Measurements from ENCODE around the gene SEMA4C.

The SEMA4C gene

GRCh38 chr2:96906729-96907114, 36.8 kb upstream of the SEMA4C start:
- TF ChIP-seq CTCF (IDR thresholded peaks at IDR 0.05; ENCODE audit: low read depth, low read length), result no peak
- no peak overlapping the region for H3K4me3 ChIP-seq (ENCODE audit: low read depth, low read length)

GRCh38 chr2:96903815-96904214, 33.9 kb upstream of the SEMA4C start:
- no peak overlapping the region for H3K4me3 ChIP-seq (ENCODE audit: low read depth, low read length)
- no peak for TF ChIP-seq CTCF (IDR thresholded peaks at IDR 0.05; ENCODE audit: low read depth, low read length)

DNA sequence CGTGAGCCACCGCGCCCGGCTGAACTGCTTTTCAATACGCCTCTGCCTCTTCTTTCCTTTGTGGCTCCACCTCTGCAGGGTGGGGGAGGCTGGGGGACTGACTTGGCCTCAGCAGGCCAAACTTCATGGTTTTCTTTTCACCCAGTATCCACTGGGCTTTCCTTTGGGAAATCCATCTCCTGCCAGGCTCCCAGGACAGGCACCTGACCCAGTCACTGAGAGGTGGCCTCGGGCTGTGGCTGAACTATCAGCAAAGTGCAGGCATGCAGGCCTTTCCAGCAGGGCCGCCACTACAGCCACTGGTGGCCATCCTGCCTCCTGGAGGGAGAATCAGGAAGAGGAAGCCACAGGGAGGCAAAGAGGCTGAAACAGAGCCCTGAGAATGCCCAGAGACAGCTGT, 33.4 kb upstream of the SEMA4C start:
- no peak for TF ChIP-seq CTCF (IDR thresholded peaks at IDR 0.05; ENCODE audit: low read depth, low read length)
- no peak overlapping the region for H3K4me3 ChIP-seq (ENCODE audit: low read depth, low read length)

DNA sequence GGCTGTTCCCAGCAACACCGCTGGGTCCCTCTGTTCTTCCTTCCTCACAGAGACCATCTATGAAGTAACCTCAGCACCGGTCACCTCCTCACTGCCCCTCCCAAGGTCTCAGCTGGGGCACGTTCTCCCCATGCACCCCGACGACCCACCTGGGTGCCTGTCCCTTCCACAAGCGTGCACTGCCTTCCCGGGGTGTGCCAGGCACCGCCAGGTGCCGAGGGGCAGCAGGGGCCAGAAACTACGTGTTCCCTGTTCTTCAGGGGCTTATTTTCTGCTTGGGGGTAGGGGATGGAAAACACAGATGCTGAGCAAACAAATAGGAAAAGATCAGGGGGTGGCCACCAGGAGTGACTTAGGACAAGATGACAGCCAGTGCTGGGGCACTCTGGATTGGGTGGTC, 30.4 kb upstream of the SEMA4C start:
- no peak for TF ChIP-seq CTCF (IDR thresholded peaks at IDR 0.05; ENCODE audit: low read depth, low read length)
- H3K4me3 ChIP-seq (ENCODE audit: low read depth, low read length), result no peak overlapping the region

- no peak for TF ChIP-seq CTCF (IDR thresholded peaks at IDR 0.05; ENCODE audit: low read depth, low read length)
- H3K4me3 ChIP-seq (ENCODE audit: low read depth, low read length), result no peak overlapping the region
Observed at GRCh38 chr2:96899413-96899741, 29.5 kb upstream of the SEMA4C start.

GRCh38 chr2:96898641-96899412, 28.9 kb upstream of the SEMA4C start:
- no peak for TF ChIP-seq CTCF (IDR thresholded peaks at IDR 0.05; ENCODE audit: low read depth, low read length)
- no peak overlapping the region for H3K4me3 ChIP-seq (ENCODE audit: low read depth, low read length)

DNA sequence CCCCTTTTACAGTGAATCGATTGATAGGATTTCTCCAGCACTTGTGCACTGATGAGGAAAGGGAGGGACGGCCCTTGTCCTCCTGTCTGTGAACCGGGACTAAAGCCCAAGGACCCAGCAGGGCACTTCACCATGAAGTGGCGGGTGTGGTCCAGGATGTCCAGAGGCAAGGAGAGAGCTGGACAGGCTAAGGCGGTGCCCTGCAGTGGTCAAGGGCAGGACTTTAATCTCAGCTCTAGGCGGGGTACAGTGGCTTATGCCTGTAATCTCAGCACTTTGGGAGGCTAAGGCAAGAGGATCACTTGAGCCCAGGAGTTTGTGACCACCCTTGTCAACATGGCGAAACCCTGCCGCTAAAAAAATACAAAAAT, 28.2 kb upstream of the SEMA4C start:
- TF ChIP-seq CTCF (IDR thresholded peaks at IDR 0.05; ENCODE audit: low read depth, low read length), result no peak
- H3K4me3 ChIP-seq (ENCODE audit: low read depth, low read length), result no peak overlapping the region

Measured in WI38 (cell line).